SU-DHL-6 (cell line): Measurements from ENCODE around the gene PRDM13.

Experiments
- EZH2phosphoT487 ChIP-seq: fragments of 200-600 bp; sonication (generic), shearing (Covaris generic); conservative IDR thresholded peaks from 2 replicates; pipeline ENCODE4 v1.6.1; 2018; ENCODE audit warnings: mild to moderate bottlenecking, antibody characterized with exemption, low read length, moderate library complexity, mixed read lengths
- TF ChIP-seq, protein P1 (sequence below): fragments of 200-600 bp; sonication (generic); IDR thresholded peaks from one replicate; pipeline ENCODE4 v1.5.1; 2017; ENCODE audit warnings: antibody characterized with exemption, mild to moderate bottlenecking, low read length, moderate library complexity; ENCODE audit not compliant: insufficient read depth, poor library complexity, severe bottlenecking

DNA sequence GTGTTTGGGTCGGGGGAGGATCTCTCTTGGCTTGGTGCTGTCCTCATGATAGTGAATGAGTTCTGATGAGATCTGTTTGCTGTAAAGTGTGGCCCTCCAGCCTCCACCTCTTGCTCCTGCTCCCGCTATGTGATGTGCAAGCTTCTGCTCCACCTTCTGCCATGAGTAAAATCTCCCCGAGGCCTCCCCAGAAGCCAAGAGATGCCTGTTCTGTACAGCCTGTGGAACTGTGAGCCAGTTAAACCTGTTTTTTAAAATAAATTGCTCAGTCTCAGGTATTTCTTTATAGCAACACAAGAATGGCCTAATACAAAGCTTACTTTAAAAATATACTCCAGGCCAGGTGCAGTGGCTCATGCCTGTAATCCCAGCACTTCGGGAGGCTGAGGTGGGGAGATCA is 26.9 kb upstream of the PRDM13 start:
- TF ChIP-seq, protein P1, sequence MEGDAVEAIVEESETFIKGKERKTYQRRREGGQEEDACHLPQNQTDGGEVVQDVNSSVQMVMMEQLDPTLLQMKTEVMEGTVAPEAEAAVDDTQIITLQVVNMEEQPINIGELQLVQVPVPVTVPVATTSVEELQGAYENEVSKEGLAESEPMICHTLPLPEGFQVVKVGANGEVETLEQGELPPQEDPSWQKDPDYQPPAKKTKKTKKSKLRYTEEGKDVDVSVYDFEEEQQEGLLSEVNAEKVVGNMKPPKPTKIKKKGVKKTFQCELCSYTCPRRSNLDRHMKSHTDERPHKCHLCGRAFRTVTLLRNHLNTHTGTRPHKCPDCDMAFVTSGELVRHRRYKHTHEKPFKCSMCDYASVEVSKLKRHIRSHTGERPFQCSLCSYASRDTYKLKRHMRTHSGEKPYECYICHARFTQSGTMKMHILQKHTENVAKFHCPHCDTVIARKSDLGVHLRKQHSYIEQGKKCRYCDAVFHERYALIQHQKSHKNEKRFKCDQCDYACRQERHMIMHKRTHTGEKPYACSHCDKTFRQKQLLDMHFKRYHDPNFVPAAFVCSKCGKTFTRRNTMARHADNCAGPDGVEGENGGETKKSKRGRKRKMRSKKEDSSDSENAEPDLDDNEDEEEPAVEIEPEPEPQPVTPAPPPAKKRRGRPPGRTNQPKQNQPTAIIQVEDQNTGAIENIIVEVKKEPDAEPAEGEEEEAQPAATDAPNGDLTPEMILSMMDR, result no peak
- no peak for TF ChIP-seq EZH2phosphoT487
